ENCODE results near the gene FBXO5.
A peak's percentile ranks its signal among the peaks of the same experiment; 100 is the strongest.

Gene FBXO5

GRCh38 chr6:152948150-152948768 is 34.6 kb downstream of the FBXO5 start:
- DNase-seq (ENCODE audit: low spot score), result peak; percentile 80

- no peak for DNase-seq (ENCODE audit: low spot score)
Observed at GRCh38 chr6:152946995-152947394, 35.8 kb downstream of the FBXO5 start.

- no peak for DNase-seq (ENCODE audit: low spot score)
Observed at GRCh38 chr6:152946484-152946883, 36.4 kb downstream of the FBXO5 start.

- no peak for DNase-seq (ENCODE audit: low spot score)
Observed at GRCh38 chr6:152943260-152943897, 39.5 kb downstream of the FBXO5 start.

GRCh38 chr6:152942319-152942869 is 40.4 kb downstream of the FBXO5 start:
- DNase-seq (ENCODE audit: low spot score), result no peak

- no peak for DNase-seq (ENCODE audit: low spot score)
Observed at GRCh38 chr6:152941746-152942145, 41.1 kb downstream of the FBXO5 start.

- DNase-seq (ENCODE audit: low spot score), result no peak
Observed at GRCh38 chr6:152932865-152933264, 50.0 kb downstream of the FBXO5 start.

GRCh38 chr6:152922706-152923105 is 60.1 kb downstream of the FBXO5 start:
- peak; percentile 96 for DNase-seq (ENCODE audit: low spot score)
